GM18907 (cell line): ENCODE measurements around the gene CCDC142.

Experiments used
- ATAC-seq: cut with Tn5 transposase; IDR thresholded peaks from one replicate; pipeline ENCODE4 v1.9.1; 2021; ENCODE audit warnings: mild to moderate bottlenecking, moderate library complexity; ENCODE audit not compliant: unreplicated experiment

The CCDC142 gene, protein sequence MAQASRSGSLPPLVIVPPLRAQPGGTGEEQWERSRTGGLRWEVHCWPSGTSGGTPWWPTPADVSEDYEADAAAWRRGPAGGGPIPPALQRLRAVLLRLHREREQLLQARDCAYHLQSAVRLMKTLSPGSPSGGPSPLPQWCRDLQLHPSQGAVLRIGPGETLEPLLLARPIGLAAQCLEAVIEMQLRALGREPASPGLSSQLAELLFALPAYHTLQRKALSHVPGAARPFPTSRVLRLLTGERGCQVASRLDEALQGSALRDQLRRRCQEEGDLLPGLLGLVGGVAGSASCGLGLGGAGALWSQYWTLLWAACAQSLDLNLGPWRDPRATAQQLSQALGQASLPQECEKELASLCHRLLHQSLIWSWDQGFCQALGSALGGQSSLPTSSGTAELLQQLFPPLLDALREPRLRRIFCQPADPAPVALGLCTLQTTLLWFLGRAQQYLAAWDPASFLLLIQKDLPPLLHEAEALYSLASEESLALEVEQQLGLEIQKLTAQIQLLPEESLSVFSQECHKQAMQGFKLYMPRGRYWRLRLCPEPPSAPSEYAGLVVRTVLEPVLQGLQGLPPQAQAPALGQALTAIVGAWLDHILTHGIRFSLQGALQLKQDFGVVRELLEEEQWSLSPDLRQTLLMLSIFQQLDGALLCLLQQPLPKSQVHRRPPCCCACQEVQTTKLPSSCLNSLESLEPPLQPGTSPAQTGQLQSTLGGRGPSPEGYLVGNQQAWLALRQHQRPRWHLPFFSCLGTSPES

DNA sequence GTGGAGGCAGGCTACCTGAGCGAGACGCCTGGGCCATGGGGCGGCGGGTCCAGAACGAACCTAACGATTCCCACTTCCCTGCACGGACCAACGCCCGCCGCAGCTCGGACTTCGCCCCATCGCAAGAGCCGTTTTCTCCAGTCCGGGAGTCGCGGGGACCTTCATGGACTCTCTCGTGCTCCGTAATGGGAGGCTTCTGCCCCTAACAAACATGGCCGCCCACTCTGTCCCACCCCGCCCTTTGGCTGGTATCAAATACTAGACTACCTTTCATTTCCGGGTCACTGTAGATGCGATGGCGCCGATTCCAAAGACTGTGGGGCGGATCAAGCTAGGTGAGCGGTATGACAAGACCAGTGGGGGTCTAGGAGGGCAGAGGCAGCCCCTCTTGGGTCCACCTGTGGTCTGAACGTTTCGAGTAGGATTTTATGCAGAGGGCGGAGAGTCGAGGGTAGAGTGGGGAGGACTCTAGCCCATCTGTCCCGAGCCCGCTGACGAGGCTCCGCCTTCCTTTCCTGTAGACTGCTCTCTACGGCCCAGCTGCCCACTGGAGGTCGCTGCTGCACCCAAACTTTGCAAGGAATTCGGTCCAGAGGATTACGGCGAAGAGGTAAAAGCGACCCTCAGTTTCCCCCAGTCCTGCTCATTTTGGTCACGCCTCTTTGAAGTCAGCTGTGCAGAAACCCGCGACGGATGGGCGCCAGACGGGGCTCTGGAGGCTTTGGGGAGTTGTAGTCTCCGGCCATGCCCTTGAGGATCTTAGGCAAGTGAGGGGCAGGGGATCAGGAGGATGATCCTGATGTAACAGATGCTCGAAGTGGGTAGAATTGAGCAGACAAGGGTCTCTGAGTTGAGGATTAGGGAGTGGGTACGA lies at the start of gene CCDC142, which contains the start of gene TTC31:
TSS of gene CCDC142 (minus strand) at position 198 of the 874 bp plus-strand sequence. CDS start at position 37, 161 bp downstream.
TSS of gene TTC31 (plus strand) at position 281 of the 874 bp plus-strand sequence. CDS start at position 296, 15 bp downstream.
- peak; percentile 92 for ATAC-seq

DNA sequence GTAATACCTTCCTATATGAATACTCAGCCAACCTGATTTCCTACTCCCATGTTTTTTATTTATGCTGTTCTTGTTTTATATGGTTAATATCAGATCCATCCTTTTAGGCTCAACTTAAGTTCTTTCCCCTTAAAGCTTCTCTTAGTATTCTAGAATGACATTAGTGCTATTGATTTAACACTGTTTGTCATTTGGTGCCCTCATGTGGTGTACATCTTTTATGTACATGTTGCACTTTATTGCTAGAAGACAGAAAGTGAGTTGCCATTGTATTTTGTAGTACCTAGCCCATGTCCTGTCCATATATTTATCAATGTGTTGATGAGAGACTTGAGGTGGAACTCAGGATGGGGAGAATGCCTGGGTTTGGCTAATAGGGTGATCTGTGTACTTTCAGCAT lies 49.4 kb upstream of the CCDC142 start:
- ATAC-seq: no peak

- no peak for ATAC-seq
Measured at GRCh38 chr2:74531666-74532065, 48.9 kb upstream of the CCDC142 start.

DNA sequence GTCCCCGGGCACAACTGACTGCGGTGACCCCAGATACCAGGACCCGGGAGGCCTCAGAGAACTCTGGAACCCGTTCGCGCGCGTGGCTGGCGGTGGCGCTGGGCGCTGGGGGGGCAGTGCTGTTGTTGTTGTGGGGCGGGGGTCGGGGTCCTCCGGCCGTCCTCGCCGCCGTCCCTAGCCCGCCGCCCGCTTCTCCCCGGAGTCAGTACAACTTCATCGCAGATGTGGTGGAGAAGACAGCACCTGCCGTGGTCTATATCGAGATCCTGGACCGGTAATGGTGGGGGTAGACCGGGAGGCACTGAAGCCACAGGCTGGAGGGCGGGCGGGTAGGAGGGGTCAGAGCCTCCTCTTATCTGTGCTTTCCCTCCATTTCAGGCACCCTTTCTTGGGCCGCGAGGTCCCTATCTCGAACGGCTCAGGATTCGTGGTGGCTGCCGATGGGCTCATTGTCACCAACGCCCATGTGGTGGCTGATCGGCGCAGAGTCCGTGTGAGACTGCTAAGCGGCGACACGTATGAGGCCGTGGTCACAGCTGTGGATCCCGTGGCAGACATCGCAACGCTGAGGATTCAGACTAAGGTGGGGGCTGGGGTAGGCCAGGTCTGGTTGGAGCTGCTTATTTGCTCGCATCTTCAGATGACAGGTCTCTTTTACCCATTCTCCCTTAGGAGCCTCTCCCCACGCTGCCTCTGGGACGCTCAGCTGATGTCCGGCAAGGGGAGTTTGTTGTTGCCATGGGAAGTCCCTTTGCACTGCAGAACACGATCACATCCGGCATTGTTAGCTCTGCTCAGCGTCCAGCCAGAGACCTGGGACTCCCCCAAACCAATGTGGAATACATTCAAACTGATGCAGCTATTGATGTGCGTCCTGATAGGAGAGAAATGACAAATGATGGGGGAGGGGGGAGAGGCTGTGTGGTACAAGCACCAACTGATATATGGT lies 47.7 kb upstream of the CCDC142 start:
- ATAC-seq: peak; percentile 44

GRCh38 chr2:74529357-74530238 lies 46.8 kb upstream of the CCDC142 start, which contains the start of the genes AUP1 and HTRA2:
Gene AUP1, minus strand, starts transcription at chr2:74529706. Its CDS starts 77 bp downstream, at chr2:74529629.
Gene HTRA2, plus strand, starts transcription at chr2:74529933. Its CDS starts 74 bp downstream, at chr2:74530007.
- ATAC-seq: peak; percentile 79

DNA sequence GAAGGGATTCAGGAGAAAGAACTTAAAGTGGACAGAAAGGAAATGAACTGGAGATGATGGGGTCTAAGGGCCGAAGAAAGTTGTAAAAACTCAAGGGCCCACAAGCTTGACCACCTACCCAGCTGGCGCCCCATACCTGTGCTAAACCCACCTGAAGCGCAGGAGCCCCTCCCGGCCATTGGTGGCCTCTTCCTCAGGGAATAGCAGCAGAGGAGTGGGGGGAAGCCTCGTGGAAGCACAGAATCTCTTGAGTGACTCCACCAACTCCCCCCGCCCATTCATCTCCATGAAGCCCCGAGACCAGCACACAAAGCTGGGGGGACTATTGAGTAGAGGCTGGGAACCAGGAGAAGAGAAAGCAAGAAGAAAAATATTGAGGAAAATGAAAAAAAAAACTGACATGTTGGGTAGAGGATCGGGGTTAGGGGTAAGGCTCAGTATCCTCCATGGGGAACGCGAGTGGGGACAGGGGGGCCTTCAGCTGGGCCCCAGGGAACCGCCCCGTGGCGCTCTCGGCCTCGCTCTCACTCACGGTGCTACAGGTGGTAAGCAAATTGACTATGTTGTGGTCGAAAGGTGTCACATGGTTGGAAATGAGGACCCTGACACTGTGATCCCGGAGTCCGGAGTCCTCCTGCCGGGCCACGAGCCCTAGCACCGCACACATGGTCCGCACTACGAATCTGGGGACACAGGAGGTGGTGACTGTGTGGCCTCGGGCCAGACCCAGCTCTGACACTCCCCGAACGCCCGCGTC lies 46.0 kb upstream of the CCDC142 start:
- ATAC-seq: peak; percentile 14

DNA sequence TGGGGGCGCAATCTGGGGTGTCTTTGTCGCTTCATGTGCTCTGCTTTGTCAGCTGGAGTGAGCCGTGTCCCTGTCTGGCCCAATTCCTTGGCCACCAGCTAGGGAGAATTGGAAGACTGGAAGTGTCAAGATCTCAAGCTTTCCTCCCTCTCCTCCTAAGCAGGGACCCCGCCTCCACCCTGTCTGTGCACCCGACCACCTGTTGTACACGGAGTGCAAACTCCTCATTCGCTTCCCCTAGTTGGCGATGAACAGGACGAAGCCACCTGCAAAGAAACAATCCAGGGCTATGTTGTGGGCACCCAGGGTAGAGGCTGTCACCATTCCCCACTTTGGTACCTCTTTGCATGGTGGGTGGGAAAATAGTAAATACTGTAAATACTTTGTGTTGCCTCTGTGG lies 44.9 kb upstream of the CCDC142 start:
- ATAC-seq: no peak

DNA sequence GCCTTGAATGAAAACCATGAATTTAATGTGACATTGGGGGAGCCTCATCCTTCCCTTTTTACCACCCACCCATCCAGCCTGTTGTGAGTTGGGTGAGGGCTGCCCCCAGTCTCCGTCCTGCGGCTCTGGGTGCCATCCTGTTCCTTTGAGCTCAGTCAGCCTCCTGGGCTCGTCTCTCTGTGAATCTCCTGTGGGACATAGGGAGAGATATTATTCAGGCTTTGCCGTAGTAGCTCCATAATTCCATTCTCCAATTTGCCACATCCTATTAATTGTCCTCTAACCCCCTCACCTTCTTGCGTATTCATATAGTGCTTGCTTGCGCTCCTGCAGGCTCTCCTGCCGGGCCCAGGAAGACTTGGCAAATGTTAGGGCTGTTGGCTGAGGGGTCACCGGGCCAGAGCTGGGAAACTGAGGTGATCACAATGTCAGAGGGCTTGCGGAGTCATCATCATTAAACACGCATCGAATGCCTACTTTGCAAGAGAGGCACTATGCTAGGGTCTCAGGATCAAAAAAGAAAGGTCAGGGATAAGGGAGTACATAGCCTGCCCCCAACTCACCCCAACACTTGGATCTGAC lies 43.9 kb upstream of the CCDC142 start:
- no peak for ATAC-seq

GRCh38 chr2:74525717-74526648 lies 43.2 kb upstream of the CCDC142 start, which contains the start of gene DQX1:
Gene DQX1, minus strand, starts transcription at chr2:74526231. Its CDS starts 502 bp downstream, at chr2:74525729.
- no peak for ATAC-seq

DNA sequence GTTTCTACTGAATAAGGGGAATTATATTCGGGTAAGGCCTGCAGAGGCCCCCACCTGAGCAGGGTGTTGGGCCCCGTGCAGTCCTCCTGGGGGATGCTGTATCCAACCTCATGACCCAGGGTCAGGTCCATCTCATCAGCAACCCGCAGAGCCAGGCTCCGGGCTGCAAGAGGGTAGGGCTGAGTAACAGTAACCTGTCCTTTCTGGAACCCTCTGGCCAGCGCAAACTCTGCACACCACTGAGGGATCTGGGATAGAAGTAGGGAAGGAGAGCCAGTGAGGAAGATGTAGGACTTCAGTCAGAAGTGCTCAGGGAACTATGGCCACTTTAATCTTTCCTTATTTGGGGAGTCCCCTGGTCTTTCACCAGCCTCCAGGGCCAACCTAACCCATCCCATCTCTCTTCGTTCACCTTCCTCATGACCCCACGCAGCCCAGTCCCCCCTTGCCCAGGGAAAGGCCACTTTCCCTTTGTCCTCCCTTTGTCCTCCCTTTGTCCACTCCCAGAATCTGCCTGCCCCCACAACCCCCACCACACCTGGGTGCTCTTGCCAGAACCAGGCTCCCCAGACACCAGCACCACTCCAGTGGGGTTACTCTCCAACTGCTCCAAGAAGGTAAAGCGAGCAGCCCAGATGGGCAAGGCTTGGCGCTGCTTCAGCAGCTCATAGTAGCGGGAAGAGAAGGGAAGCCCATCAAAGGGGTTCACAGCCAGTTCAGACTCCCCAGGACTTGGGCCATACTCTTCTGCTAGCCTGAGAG lies 42.3 kb upstream of the CCDC142 start:
- no peak for ATAC-seq

DNA sequence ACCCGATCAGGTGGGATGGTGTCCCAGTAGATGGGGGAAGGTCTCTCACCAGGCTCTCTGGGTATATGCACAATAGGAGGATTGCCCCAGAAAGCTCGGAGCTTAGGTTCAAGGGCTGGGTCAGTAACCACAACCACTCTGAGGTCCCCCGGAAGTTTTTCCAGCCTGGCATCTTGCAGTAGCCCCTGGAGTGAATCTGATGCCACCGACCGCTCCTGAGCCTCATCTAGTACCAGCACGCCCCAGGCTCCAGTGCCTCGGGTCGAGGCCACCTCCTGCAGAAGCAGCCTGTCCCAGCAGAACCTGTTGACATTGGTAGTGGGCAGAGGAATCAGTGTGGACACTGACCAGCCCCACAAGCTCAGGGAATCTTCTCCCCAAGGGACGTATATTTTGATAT lies 41.2 kb upstream of the CCDC142 start:
- no peak for ATAC-seq

DNA sequence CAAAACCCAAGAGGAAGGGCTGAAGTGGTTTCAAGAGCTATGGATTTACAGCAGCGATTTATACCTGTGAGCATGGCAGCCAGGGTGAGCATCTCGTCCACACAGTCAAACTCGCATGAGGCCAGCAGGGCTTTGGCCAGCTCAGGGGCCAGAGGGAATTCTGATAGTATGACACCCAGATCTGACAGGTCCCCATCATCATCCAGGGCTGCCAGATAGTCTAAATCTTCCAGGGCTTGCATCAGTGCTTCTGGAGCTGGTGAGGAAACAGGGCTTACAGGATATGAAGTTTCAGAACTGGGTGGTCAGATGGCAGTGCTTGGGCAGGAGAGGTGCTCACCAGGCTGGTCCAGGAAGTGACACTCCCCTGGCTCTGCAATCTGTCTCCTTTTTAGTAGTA lies 39.7 kb upstream of the CCDC142 start:
- no peak for ATAC-seq

DNA sequence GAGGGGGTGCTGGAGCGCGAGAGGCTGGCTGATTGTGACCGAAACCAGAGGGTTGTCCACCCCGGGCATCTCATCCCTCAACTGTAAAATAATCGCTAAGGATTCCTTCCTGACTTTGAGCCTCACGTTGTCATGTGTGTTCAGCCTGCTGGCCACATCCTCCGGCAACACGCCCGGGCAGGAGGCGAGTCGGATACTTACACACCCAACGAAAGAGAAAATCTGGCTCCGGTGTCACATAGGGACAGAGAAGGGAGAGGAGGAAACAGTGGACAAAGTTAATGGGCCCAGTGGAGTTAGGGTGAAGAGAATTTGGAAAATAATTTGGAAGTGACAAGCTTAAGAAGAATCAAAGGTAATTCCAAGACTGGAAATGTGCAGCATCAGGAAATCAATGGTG lies 33.9 kb upstream of the CCDC142 start:
- ATAC-seq: no peak

DNA sequence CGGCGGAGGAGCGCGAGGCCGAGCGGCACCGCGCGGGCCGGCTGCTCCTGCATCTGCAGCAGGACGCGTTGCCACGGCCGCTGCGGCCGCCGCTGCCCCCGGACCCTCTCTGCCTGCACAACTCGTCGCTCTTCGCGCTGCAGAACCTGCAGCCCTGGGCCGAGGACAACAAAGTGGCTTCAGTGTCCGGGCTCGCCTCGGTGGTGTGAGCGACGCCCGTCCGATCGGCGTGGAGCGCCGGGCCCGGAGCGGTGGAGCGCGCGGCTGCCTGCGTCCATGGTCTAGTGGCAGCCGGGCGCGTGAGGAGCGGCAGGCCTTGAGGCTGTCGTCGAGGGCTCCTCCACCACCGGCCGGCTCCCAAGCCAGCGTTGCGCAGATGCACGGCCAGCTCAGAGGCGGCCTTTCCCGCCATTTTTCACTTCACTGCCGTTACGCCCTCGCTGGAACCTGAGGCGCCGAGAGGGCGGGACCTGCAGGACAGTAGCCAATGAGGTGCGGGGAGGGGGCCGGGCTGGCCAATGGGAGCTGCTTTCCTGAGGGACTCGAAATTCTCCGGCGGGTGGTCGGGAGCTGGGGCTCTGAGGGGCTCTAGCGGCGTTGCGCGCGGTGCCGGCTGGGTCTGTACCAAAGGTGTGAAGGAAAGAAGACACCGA lies 33.3 kb upstream of the CCDC142 start:
- peak; percentile 64 for ATAC-seq
